GM18498 (cell line): ENCODE results near the gene RABAC1.

Source experiments
- ATAC-seq: cut with Tn5 transposase; IDR thresholded peaks from one replicate; pipeline ENCODE4 v1.9.1; 2021; ENCODE audit warnings: mild to moderate bottlenecking, moderate library complexity; ENCODE audit not compliant: unreplicated experiment

RABAC1 gene

GRCh38 chr19:41990028-41990427 is 30.9 kb upstream of the RABAC1 start:
- no peak for ATAC-seq

DNA sequence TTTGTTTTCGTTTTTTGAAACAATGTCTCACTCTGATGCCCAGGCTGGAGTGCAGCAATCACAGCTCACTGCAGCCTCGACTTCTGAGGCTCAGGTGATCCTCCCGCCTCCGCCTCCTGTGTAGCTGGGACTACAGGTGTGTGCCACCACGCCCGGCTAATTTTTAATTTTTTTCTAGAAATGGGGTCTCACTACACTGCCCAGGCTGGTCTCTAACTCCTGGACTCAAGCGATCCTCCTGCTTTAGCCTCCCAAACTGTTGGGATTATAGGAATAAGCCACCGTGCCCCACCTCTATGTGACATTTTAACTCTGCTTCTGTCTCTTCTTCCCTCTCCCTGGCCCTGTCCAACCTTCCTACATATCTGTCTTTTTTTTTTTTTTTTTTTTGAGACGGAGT is 29.8 kb upstream of the RABAC1 start:
- ATAC-seq, result no peak

DNA sequence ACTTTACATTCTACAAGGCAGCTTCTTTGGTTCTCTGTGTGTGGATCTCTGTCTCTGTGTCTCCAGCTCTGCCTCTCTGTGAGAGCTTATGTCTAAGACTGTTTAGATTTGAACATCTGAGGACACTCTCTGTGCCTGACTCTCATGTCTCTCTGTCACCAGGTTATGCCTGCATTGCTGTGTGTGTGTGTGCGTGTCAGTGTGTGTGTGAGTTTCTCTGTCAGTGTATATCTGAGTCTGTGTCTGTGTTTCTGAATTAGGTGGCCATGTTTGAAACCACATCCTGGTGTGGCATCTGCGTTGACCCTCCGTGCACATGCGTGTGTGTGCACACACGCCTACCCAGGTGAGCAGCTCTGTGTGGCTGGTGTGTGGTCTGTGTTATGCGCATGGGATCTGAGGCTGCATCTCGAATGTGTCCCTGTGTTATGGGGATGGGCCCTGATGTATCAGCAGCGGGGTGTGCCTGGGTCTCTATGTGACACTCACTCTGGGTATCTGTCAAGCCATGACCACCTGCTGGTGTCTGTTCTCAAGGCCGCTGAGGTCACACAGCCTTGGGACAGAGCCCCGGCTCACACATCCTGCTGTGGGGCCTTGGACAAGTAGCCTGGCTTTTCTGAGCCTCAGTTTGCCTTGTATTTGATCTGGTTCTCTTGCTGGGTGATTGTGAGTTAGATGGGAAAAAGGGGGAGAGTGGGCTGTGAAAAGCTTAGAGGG is 28.2 kb upstream of the RABAC1 start:
- ATAC-seq, result no peak

- no peak for ATAC-seq
These were observed 25.8 kb upstream of the RABAC1 start for GRCh38 chr19:41984961-41985360.

DNA sequence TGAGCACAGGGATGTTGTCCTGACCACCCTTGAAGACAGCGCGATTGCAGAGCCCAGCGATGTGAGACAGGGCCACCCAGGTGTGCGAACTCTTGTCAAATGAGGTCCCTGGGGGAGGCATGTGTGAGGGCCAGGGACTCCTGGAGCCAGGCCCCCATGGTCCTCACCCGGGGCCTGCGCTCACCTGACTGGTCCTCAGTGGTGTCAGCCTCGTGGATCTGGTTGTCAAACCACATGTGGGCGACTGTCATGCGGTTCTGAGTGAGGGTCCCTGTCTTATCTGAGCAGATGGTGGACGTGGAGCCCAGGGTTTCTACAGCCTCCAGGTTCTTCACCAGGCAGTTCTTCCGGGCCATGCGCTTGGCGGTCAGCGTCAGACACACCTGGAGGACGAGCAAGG is 22.6 kb upstream of the RABAC1 start:
- no peak for ATAC-seq

DNA sequence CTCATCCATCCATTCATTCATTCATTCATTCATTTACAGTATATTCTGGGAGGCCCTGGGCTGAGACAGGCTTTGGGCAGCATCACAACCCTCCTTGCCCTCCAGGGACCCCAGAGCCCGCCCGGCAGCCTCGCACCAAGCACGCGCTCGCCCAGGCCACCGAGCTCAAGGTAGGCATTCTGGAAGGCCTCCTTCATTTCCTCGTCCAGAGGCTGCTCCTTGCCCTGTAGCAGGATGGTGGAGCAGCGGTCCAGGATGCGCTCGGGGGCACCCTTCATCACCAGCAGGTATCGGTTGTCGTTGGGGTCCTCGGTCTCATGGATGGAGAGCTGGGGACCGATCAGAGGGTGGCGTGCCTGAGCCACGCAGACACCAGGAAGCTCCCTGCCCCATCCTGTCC is 19.3 kb upstream of the RABAC1 start:
- no peak for ATAC-seq

GRCh38 chr19:41977916-41978315 is 18.8 kb upstream of the RABAC1 start:
- no peak for ATAC-seq

DNA sequence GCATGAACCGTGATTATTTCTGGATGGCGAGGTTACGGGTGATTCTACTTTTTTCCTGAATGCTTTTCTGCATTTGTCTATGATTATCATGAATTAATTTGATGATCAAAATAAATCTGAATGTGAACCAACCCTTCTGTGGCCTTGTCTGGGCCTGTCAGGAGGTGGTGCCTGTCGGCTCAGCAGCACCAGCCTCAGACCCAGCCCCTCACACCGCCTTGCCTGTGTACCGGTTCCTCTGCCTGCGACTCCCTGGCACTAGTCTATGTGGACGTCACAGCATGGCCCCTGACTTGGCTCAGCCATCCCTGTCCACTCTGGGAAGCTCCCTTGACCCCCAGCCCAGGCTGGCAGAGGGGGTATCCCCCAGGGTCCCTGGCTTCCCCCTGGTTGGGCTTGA is 15.5 kb upstream of the RABAC1 start:
- no peak for ATAC-seq

GRCh38 chr19:41971363-41971762 is 12.2 kb upstream of the RABAC1 start:
- no peak for ATAC-seq

GRCh38 chr19:41969772-41970458 is 10.8 kb upstream of the RABAC1 start:
- no peak for ATAC-seq

DNA sequence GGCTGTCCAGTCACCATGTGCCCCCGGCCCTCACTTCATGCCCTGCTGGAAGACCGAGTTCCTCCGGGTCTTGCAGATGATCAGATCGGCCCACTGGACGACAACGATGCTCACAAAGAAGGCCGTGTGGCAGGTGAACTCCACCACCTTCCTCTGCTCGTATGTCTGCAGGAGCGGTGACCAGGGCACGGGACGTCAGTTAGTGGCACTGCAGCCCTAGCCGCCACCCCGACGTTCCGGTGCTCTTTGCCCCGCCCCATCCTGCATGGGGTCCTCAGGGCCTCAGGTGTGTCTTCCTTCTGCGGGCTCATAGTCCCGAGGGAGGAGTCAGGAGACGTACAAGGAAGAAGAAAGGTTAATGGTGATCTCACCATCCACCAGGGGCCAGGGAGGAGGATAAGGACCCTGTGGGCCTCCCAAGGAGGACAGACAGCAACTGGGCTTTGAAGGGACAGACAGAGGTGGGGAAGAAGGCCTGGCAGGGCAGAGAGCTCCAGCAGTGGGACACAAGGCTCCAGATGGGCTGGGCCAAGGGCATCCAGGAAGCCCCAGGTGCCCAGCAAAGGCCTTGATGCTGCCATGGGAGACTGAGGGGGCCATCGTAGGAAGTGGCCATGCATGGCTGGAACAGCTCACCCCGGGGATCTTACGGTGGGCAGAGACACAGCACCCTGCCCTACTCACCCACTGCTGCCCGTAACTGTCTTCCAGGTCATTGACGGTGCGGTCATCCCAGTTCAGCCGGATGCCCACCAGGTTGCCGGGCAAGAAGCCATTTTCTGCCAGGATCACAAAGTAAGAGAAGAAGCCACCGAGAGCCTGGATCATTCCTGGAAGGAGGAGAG is 9.9 kb upstream of the RABAC1 start:
- no peak for ATAC-seq

DNA sequence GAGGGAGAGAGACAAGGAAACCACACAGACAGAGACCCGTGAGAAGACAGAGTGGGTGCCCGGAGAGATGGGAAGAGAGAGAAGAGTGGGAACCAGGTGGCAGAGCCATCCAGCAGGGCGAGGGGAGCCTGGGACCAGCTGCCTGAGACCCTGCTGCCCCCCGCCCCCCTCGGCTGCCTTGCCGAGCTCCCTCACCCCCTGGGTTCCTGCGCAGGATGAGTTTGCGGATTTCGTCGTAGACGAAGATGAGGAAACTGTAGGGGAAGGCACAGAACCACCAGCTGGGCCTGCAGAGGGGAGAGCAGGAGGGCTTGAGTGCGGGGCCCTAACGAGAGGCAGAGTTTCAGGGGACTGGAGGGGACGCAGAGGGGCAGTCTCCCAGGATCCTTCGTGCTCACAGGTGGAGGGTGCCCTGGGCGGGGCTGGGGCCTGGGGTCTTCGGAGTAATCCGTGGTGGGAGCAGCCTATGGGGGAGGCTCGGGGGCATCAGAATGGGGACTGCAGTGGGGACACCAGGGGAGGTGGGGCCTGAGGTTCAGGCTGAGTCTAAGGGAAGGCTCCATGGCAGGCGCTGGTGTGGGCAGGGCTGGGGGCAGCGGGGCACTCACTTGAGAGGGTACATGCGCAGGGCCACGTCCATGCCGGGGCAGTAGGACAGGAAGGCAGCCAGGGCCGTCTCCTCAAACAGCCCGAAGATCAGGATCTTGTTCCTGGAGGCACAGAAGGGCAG is 8.1 kb upstream of the RABAC1 start:
- no peak for ATAC-seq

GRCh38 chr19:41965106-41965505 is 6.0 kb upstream of the RABAC1 start:
- no peak for ATAC-seq

- no peak for ATAC-seq
These were observed 1.9 kb upstream of the RABAC1 start for GRCh38 chr19:41960973-41961372.

DNA sequence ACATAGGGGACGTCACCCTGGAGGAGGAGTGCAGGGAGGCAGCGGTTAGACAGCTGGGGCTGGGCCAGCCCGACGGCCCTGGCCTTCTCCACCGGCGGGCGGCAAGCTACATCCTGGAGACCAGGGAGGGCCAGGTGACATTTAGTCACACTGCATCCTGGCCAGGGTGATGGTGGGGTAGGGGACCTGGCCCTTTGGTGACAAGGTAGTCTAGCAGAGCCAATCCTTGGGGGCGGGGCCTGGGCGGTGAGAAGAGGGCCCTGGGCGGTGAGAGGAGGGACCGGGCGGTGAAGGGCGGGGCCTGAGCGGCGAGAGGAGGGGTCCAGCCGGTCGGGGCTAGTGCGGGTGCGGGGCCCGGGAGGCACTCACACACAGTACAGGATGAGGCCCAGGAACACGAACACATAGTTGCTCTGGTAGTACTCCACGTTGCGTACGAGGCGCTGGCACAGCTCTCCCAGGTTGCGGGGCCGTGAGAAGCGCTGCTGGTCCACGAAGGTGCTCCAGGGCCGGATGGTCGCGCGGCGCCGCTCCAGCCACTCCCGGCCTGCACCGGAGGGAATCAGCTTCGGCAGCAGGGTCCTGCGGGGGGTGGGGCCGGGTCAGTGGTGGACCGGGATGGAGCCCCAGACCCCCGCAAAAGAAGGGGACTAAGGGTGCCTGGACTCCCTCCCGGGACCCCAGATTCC is 610 bp downstream of the RABAC1 start:
- ATAC-seq, result peak; percentile 51

- ATAC-seq, result no peak
These were observed 1.2 kb downstream of the RABAC1 start for GRCh38 chr19:41957838-41958366.

DNA sequence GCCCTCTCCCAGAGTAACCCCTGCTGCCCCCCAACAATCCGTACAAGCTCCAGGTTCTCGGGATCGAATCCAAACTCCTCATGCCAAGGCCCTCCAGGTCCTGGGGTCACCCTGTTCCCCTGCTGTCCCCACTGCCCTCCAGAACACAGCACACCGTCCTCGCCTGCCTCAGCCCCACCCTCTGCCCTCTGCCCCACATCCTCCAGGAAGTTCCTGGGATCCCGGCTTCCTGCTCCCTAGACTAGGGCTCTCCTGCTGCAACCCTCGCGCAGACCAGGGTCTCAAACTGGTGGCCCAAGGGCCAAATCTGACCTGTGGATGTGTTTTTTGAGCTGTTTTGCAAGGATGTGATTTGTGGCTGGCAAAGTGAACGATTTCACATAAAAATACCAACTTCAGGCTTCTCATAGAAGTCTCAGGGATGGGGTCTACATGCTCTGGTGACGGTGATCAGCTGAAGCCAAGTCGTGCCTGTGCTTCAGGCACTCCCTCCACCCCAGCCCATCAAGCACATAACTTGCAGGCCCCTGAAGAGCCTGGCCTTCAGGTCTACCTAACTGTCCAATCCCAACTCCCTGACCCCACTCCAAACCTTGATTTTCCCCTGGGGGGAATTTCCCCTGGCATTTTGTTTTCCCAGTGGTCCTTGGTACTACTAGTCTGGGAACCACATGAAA is 1.8 kb downstream of the RABAC1 start:
- no peak for ATAC-seq

DNA sequence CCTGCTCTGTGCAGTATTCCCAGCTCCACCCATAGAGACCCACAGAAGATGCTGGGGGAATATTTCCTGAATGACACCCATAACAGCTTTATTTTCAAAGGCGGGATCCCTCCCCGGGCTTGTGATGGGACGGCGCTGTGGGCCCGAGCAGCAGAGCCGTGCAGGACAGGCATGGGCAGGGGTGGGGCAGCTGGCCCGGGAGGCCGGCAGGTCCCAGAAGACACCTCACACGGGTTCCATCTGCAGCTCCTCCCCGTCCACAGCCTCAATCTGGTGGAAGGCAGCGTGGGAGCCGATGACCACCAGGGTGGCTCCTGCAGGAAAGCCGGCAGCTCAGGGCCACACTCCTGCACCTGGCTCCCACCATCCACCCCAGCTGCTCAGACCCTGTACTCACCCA is 2.5 kb downstream of the RABAC1 start:
- no peak for ATAC-seq

GRCh38 chr19:41955521-41955920 is 3.6 kb downstream of the RABAC1 start:
- no peak for ATAC-seq

- no peak for ATAC-seq
These were observed 7.4 kb downstream of the RABAC1 start for GRCh38 chr19:41951686-41952172.
